WERI-Rb-1 (cell line): ENCODE data around the gene ABHD12.

Experiments
- DNase-seq: peaks from one replicate; pipeline ENCODE4 v3.0.0-alpha.2; 2020
- H3K27ac ChIP-seq: fragments of 250-450 bp; sonication (Bioruptor Pico); 2 replicates; pipeline ENCODE4 v1.5.1; 2020; ENCODE audit warnings: mild to moderate bottlenecking, moderate library complexity
- H3K27me3 ChIP-seq: fragments of 250-450 bp; sonication (Bioruptor Pico); 2 replicates; pipeline ENCODE4 v1.5.1; 2021; ENCODE audit warnings: mild to moderate bottlenecking, low read depth, moderate library complexity; ENCODE audit not compliant: insufficient read depth, severe bottlenecking
- H3K36me3 ChIP-seq: fragments of 250-450 bp; sonication (Bioruptor Pico); 2 replicates; pipeline ENCODE4 v1.5.1; 2020; ENCODE audit warnings: mild to moderate bottlenecking, moderate library complexity
- H3K4me3 ChIP-seq: 2 replicates; pipeline ENCODE4 v1.5.1; 2011; ENCODE audit warnings: low read depth, mild to moderate bottlenecking, control low read depth, low read length
- H3K9me3 ChIP-seq: fragments of 250-450 bp; sonication (Bioruptor Pico); 2 replicates; pipeline ENCODE4 v1.5.1; 2021; ENCODE audit warnings: mild to moderate bottlenecking, moderate library complexity; ENCODE audit not compliant: severe bottlenecking
- TF ChIP-seq, protein P1 (sequence below): IDR thresholded peaks from 2 replicates; pipeline ENCODE4 v1.5.1; 2011; ENCODE audit warnings: low read depth, mild to moderate bottlenecking, control low read depth, inconsistent platforms, low read length

Gene ABHD12

DNA sequence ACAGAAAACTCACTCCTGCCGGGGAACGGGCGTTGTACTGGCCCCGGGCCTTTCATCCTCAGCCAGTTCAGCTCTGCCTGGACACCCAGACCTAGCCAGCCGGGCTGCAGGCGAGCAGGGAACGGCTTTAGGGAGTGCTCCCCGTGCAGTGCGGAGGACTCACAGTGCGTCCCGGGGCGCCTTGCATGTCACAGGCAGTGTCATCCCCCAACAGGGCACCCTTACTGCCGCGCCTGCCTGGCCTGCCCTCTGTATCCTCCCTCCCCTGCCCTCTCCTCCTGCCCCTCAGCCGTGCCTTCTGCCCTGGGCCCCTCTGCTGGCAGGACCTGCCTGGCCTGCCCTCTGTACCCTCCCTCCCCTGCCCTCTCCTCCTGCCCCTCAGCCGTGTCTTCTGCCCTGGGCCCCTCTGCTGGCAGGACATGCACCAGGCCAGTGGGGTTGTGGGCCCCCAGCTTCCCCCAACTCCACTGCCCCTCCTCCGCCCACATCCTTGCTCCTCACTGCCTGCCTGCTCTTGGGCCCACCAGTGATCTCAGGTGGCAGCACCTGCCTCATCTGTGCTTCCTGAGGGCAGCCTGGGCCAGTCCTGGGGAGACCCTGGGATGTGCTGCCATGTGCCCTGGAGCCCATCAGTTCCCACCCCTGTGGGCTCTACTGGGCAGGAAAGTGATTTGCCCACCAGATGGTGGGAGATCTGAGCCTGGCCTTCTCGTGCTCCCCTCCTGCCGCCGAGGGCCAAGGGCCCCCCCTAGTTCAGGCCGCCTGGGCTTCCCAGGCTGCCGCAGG, 99.8 kb downstream of the ABHD12 start:
- Histone ChIP-seq H3K27ac (no peak overlapping the region), H3K36me3 (peaks cover 86% of the 10 kb centered on the region), H3K4me3 (no peak overlapping the region), H3K9me3 (no peaks in the 10 kb centered on the region), H3K27me3 (no peaks in the 10 kb centered on the region)
- no peak for DNase-seq
- TF ChIP-seq, protein P1, sequence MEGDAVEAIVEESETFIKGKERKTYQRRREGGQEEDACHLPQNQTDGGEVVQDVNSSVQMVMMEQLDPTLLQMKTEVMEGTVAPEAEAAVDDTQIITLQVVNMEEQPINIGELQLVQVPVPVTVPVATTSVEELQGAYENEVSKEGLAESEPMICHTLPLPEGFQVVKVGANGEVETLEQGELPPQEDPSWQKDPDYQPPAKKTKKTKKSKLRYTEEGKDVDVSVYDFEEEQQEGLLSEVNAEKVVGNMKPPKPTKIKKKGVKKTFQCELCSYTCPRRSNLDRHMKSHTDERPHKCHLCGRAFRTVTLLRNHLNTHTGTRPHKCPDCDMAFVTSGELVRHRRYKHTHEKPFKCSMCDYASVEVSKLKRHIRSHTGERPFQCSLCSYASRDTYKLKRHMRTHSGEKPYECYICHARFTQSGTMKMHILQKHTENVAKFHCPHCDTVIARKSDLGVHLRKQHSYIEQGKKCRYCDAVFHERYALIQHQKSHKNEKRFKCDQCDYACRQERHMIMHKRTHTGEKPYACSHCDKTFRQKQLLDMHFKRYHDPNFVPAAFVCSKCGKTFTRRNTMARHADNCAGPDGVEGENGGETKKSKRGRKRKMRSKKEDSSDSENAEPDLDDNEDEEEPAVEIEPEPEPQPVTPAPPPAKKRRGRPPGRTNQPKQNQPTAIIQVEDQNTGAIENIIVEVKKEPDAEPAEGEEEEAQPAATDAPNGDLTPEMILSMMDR = no peak

DNA sequence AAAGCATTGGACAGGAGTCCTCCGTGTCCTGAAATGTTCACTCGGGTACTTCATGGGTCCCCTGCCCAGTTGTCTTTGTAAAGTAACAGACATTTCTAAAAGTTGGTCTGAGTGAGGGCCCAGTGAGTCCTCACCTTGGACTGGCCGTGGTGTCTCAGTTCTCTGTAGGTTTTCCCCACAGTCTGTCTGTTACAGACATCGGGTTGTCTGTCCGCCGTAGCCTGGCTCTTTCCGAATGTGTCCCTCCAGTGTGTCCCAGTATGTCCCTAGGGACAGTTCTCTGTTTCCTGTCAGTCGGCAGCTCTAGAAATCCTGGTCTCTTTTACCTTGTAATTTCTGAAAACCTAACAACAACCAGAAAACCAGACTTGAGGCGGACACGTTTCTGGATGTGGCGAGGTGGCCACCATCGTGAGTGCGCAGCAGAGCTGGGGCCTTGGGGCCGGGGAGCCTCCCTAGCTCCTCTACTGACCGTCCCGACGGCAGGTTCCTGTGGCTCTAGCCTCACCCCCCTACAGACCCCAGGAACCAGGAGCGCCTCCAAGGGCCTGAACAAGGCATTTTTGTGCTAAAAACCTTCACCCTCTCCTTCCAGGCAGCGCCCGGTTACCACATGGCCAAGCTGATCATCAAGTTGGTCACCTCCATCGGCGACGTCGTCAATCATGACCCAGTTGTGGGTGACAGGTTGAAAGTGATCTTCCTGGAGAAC, 100.6 kb downstream of the ABHD12 start:
- DNase-seq = no peak
- Histone ChIP-seq H3K27ac (no peak overlapping the region), H3K9me3 (no peaks in the 10 kb centered on the region), H3K4me3 (no peak overlapping the region), H3K36me3 (peaks cover 89% of the 10 kb centered on the region), H3K27me3 (no peaks in the 10 kb centered on the region)
- TF ChIP-seq, protein P1 = no peak

DNA sequence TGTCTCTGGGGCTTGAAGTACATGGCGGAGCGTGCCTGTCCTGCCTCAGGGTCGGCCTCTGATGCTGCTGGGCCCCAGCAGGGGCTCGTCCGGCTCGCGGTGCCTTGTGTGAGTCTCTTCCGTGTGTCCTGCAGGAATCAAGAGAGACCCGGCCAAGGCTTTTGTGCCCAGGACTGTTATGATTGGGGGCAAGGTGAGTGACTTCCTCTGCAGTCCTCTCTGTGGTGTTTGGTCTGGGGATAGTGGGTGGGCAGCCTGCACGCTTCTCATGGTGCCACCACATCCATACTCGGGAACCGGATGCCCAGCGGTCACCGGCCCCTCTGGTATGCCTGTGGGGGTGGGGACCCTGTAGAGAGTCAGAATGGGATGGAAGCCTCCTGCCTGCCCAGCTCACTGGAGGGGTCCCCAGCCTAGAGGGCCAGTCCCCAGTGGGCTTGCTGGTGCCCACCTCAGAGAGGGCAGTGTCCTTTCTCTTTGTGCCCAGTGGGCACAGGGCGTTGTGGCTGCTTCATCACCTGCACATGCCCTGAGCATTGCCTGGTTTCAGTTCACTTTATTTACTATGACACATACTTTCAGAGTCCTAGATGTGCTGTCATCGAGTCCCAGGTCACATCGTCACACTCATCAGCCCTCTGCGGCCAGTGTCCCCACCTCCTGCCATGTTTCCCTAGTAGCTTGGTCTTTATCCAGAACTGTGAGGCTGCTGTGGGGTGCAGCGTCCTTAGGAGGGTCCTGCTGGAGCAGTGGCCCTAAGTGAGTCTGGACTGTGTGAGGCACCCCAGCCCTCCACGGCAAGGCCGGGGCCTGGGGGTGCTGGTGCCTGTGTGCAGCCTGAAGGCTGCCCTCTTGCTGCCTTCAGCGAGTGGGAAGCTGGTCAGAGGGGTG, 102.1 kb downstream of the ABHD12 start:
- DNase-seq = no peak
- Histone ChIP-seq H3K9me3 (no peaks in the 10 kb centered on the region), H3K27ac (no peak overlapping the region), H3K36me3 (peaks cover 91% of the 10 kb centered on the region), H3K4me3 (no peak overlapping the region), H3K27me3 (no peaks in the 10 kb centered on the region)
- TF ChIP-seq, protein P1 = no peak

DNA sequence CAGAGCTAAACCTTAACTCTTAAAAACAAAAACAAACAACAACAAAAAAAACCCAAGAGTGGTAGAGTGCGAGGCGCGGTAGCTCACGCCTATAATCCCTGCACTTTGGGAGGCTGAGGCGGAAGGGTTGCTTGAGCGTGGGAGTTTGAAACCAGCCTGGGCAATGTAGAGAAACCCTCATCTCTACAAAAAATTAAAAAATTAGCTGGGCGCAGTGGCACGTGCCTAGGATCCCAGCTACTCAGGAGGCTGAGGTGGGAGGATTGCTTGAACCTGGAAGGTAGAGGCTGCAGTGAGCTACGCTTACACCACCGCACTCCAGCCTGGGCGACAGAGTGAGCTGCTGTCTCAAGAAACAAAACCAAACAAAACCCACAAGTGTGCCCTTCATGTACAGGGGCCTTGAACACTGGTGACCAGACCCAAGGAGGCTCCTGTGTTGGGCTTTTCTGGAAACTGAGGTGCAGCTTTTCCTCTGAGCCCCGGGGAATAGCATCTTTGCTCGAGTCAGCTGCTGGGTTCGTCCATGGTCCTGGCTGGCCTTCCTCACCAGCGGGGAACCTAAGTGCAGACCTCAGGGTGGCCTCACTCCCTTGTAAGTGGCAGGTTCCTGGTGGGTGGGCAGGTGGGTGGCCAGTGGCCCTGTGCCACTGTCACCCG, 102.9 kb downstream of the ABHD12 start:
- Histone ChIP-seq H3K27ac (no peak overlapping the region), H3K4me3 (no peak overlapping the region), H3K9me3 (no peaks in the 10 kb centered on the region), H3K36me3 (peaks cover 95% of the 10 kb centered on the region), H3K27me3 (no peaks in the 10 kb centered on the region)
- DNase-seq = no peak
- TF ChIP-seq, protein P1 = no peak

DNA sequence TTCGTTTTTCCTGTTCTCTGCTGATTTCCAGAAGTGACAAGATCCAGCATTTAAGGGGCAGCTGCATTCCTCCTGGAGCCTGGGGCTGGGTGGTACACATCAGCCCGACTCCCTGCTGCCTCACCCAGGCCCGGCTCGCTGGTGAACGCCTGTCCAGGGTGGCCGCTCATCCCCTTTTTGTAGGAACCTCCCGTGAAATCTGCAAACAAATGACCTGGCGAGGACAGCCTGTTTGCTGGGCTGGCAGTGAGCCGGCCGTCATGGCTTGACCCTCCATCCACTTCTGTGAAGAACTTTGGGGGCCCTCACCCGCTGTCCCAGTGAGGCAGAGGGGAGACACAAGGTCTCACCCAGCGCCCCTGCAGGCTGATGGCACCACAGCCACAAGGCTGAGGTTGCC, 103.7 kb downstream of the ABHD12 start:
- Histone ChIP-seq H3K9me3 (no peaks in the 10 kb centered on the region), H3K36me3 (peaks cover 98% of the 10 kb centered on the region), H3K4me3 (no peak overlapping the region), H3K27me3 (no peaks in the 10 kb centered on the region), H3K27ac (no peak overlapping the region)
- TF ChIP-seq, protein P1 = no peak
- DNase-seq = peak; percentile 6
